Activated T-helper 1 cell treated with anti-CD3 and anti-CD28 coated beads, Interleukin-12 subunit alpha, Interleukin-12 subunit beta, Interleukin-2, Interleukin-4 antibody, amounts not matched to agents 30 ng/mL and 10 ng/mL and 1 ng/mL, durations not matched to agents 14 hours and 24 hours and 36 hours (primary cell): ENCODE measurements around the gene DOCK4. TPM values are rescaled to one million over a fixed set of nuclear protein-coding genes. Genes with fewer than 3 reads are reported as not detected.

ENCODE experiments used
- DNase-seq: peaks from one replicate; pipeline ENCODE4 v3.0.0; 2021; ENCODE audit warnings: low spot score
- H3K27ac Mint-ChIP-seq: one replicate; pipeline ENCODE4 v1.8.0; 2021; ENCODE audit warnings: mild to moderate bottlenecking, mixed read lengths
- H3K27me3 Mint-ChIP-seq: one replicate; pipeline ENCODE4 v1.8.0; 2022; ENCODE audit warnings: mild to moderate bottlenecking, moderate library complexity, mixed read lengths; ENCODE audit not compliant: insufficient read depth
- H3K36me3 Mint-ChIP-seq: one replicate; pipeline ENCODE4 v1.8.0; 2021; ENCODE audit warnings: low read depth, mixed read lengths
- H3K4me1 Mint-ChIP-seq: one replicate; pipeline ENCODE4 v1.8.0; 2021; ENCODE audit warnings: low read depth, mixed read lengths
- H3K4me3 Mint-ChIP-seq: one replicate; pipeline ENCODE4 v1.8.0; 2021; ENCODE audit warnings: mild to moderate bottlenecking, moderate library complexity, mixed read lengths
- H3K9me3 Mint-ChIP-seq: one replicate; pipeline ENCODE4 v1.8.0; 2021; ENCODE audit warnings: mixed read lengths
- intact Hi-C: fragments of 100-400 bp; cut with micrococcal nuclease; formaldehyde crosslinking; loops from one replicate; pipeline ENCODE4 v1.15.1; 2024
- total RNA-seq: library from RNA; stranded (reverse); gene quantifications from 2 replicates; pipeline ENCODE4 v1.2.3, GENCODE V29; 2022

Gene DOCK4
- total RNA-seq, 1 donor from 2014 or later, result 0.31 TPM

GRCh38 chr7:111987886-111988285 lies 218.3 kb downstream of the DOCK4 start:
- H3K27me3 Mint-ChIP-seq, result no peaks in the 10 kb centered on the region
- no peak for DNase-seq
- H3K36me3 Mint-ChIP-seq, result no peaks in the 10 kb centered on the region
- intact Hi-C loops, result no loop called here
- H3K4me3 Mint-ChIP-seq, result no peak overlapping the region
- no peaks in the 10 kb centered on the region for H3K9me3 Mint-ChIP-seq
- no peak overlapping the region for H3K27ac Mint-ChIP-seq
- no peaks in the 10 kb centered on the region for H3K4me1 Mint-ChIP-seq

- Mint-ChIP-seq H3K9me3 (no peaks in the 10 kb centered on the region), H3K27ac (no peak overlapping the region), H3K36me3 (no peaks in the 10 kb centered on the region), H3K4me3 (no peak overlapping the region), H3K4me1 (no peaks in the 10 kb centered on the region), H3K27me3 (no peaks in the 10 kb centered on the region)
- intact Hi-C loops, result no loop called here
- DNase-seq, result no peak
Observed at GRCh38 chr7:111987115-111987826, 218.9 kb downstream of the DOCK4 start.

- no peak overlapping the region for H3K27ac Mint-ChIP-seq
- no peak for DNase-seq
- no peaks in the 10 kb centered on the region for H3K4me1 Mint-ChIP-seq
- no peaks in the 10 kb centered on the region for H3K27me3 Mint-ChIP-seq
- no peaks in the 10 kb centered on the region for H3K36me3 Mint-ChIP-seq
- H3K4me3 Mint-ChIP-seq, result no peak overlapping the region
- intact Hi-C loops, result no loop called here
- no peaks in the 10 kb centered on the region for H3K9me3 Mint-ChIP-seq
Observed at GRCh38 chr7:111986601-111987000, 219.6 kb downstream of the DOCK4 start.

GRCh38 chr7:111985798-111986197 lies 220.4 kb downstream of the DOCK4 start:
- intact Hi-C loops, result no loop called here
- no peak for DNase-seq
- Mint-ChIP-seq H3K9me3 (no peaks in the 10 kb centered on the region), H3K27ac (no peak overlapping the region), H3K27me3 (no peaks in the 10 kb centered on the region), H3K36me3 (no peaks in the 10 kb centered on the region), H3K4me3 (no peak overlapping the region), H3K4me1 (no peaks in the 10 kb centered on the region)

- no peak overlapping the region for H3K4me3 Mint-ChIP-seq
- no peak overlapping the region for H3K27ac Mint-ChIP-seq
- H3K4me1 Mint-ChIP-seq, result no peaks in the 10 kb centered on the region
- no peaks in the 10 kb centered on the region for H3K36me3 Mint-ChIP-seq
- no peaks in the 10 kb centered on the region for H3K27me3 Mint-ChIP-seq
- H3K9me3 Mint-ChIP-seq, result no peaks in the 10 kb centered on the region
- no peak for DNase-seq
- intact Hi-C loops, result no loop called here
Observed at GRCh38 chr7:111982804-111983203, 223.4 kb downstream of the DOCK4 start.

GRCh38 chr7:111982133-111982532 lies 224.1 kb downstream of the DOCK4 start:
- no peak for DNase-seq
- no peaks in the 10 kb centered on the region for H3K27me3 Mint-ChIP-seq
- intact Hi-C loops, result no loop called here
- H3K4me1 Mint-ChIP-seq, result no peaks in the 10 kb centered on the region
- H3K4me3 Mint-ChIP-seq, result no peak overlapping the region
- no peak overlapping the region for H3K27ac Mint-ChIP-seq
- H3K36me3 Mint-ChIP-seq, result no peaks in the 10 kb centered on the region
- H3K9me3 Mint-ChIP-seq, result no peaks in the 10 kb centered on the region

GRCh38 chr7:111980725-111981124 lies 225.5 kb downstream of the DOCK4 start:
- no peaks in the 10 kb centered on the region for H3K4me1 Mint-ChIP-seq
- intact Hi-C loops, result no loop called here
- H3K27ac Mint-ChIP-seq, result no peak overlapping the region
- H3K9me3 Mint-ChIP-seq, result no peaks in the 10 kb centered on the region
- H3K27me3 Mint-ChIP-seq, result peaks cover 2% of the 10 kb centered on the region
- no peaks in the 10 kb centered on the region for H3K36me3 Mint-ChIP-seq
- H3K4me3 Mint-ChIP-seq, result no peak overlapping the region
- DNase-seq, result no peak

- H3K27me3 Mint-ChIP-seq, result peaks cover 2% of the 10 kb centered on the region
- intact Hi-C loops, result no loop called here
Observed at GRCh38 chr7:111975346-111975745, 230.9 kb downstream of the DOCK4 start.

GRCh38 chr7:111960984-111961383 lies 245.2 kb downstream of the DOCK4 start:
- no peak overlapping the region for H3K27ac Mint-ChIP-seq

More at GRCh38 chr7:111975346-111975745, 230.9 kb downstream of the DOCK4 start:
- no peaks in the 10 kb centered on the region for H3K36me3 Mint-ChIP-seq
- no peak overlapping the region for H3K4me3 Mint-ChIP-seq
- DNase-seq, result no peak
- H3K4me1 Mint-ChIP-seq, result no peaks in the 10 kb centered on the region
- no peaks in the 10 kb centered on the region for H3K9me3 Mint-ChIP-seq
- no peak overlapping the region for H3K27ac Mint-ChIP-seq

GRCh38 chr7:111958896-111959295 lies 247.3 kb downstream of the DOCK4 start:
- no peaks in the 10 kb centered on the region for H3K36me3 Mint-ChIP-seq
- intact Hi-C loops, result no loop called here
- H3K4me1 Mint-ChIP-seq, result no peaks in the 10 kb centered on the region
- H3K9me3 Mint-ChIP-seq, result no peaks in the 10 kb centered on the region
- H3K27ac Mint-ChIP-seq, result no peak overlapping the region
- no peak overlapping the region for H3K4me3 Mint-ChIP-seq
- no peaks in the 10 kb centered on the region for H3K27me3 Mint-ChIP-seq
- no peak for DNase-seq

More at GRCh38 chr7:111960984-111961383, 245.2 kb downstream of the DOCK4 start:
- intact Hi-C loops, result no loop called here
- no peaks in the 10 kb centered on the region for H3K4me1 Mint-ChIP-seq
- no peaks in the 10 kb centered on the region for H3K9me3 Mint-ChIP-seq
- no peak for DNase-seq
- H3K27me3 Mint-ChIP-seq, result no peaks in the 10 kb centered on the region
- no peak overlapping the region for H3K4me3 Mint-ChIP-seq
- no peaks in the 10 kb centered on the region for H3K36me3 Mint-ChIP-seq

GRCh38 chr7:111958431-111958830 lies 247.8 kb downstream of the DOCK4 start:
- Mint-ChIP-seq H3K4me1 (no peaks in the 10 kb centered on the region), H3K36me3 (no peaks in the 10 kb centered on the region), H3K27ac (no peak overlapping the region), H3K4me3 (no peak overlapping the region), H3K27me3 (no peaks in the 10 kb centered on the region), H3K9me3 (no peaks in the 10 kb centered on the region)
- intact Hi-C loops, result no loop called here
- DNase-seq, result no peak

GRCh38 chr7:111955616-111956015 lies 250.6 kb downstream of the DOCK4 start:
- H3K27ac Mint-ChIP-seq, result no peak overlapping the region
- no peaks in the 10 kb centered on the region for H3K9me3 Mint-ChIP-seq
- H3K4me3 Mint-ChIP-seq, result no peak overlapping the region
- no peak for DNase-seq
- intact Hi-C loops, result no loop called here
- no peaks in the 10 kb centered on the region for H3K4me1 Mint-ChIP-seq
- H3K27me3 Mint-ChIP-seq, result no peaks in the 10 kb centered on the region
- H3K36me3 Mint-ChIP-seq, result no peaks in the 10 kb centered on the region

GRCh38 chr7:111954474-111955381 lies 251.5 kb downstream of the DOCK4 start:
- Mint-ChIP-seq H3K4me1 (no peaks in the 10 kb centered on the region), H3K27me3 (no peaks in the 10 kb centered on the region), H3K36me3 (no peaks in the 10 kb centered on the region), H3K27ac (no peak overlapping the region), H3K9me3 (no peaks in the 10 kb centered on the region), H3K4me3 (no peak overlapping the region)
- no peak for DNase-seq
- intact Hi-C loops, result no loop called here
